IPS-15b (cell line): ENCODE data around the gene AGFG2.

ENCODE experiments used
- H3K27me3 ChIP-seq: one replicate; pipeline ENCODE4 v1.6.1; 2013; ENCODE audit warnings: low read length; ENCODE audit not compliant: control insufficient read depth, insufficient read depth
- H3K36me3 ChIP-seq: one replicate; pipeline ENCODE4 v1.6.1; 2013; ENCODE audit warnings: low read length; ENCODE audit not compliant: control insufficient read depth, insufficient read depth
- H3K4me1 ChIP-seq: one replicate; pipeline ENCODE4 v1.6.1; 2013; ENCODE audit warnings: mild to moderate bottlenecking, low read length; ENCODE audit not compliant: control insufficient read depth, insufficient read depth
- H3K4me3 ChIP-seq: one replicate; pipeline ENCODE4 v1.5.1; 2013; ENCODE audit warnings: low read depth, low read length
- H3K9ac ChIP-seq: one replicate; pipeline ENCODE4 v1.6.1; 2013; ENCODE audit warnings: low read depth, mild to moderate bottlenecking, low read length
- H3K9me3 ChIP-seq: one replicate; pipeline ENCODE4 v1.6.1; 2013; ENCODE audit warnings: mild to moderate bottlenecking, low read length; ENCODE audit not compliant: control insufficient read depth, insufficient read depth

AGFG2 gene

GRCh38 chr7:100614308-100614861, 75.4 kb downstream of the AGFG2 start:
- H3K36me3 ChIP-seq = no peaks in the 10 kb centered on the region
- no peaks in the 10 kb centered on the region for H3K4me1 ChIP-seq
- no peak overlapping the region for H3K4me3 ChIP-seq
- H3K9me3 ChIP-seq = no peaks in the 10 kb centered on the region
- peaks cover 2% of the 10 kb centered on the region for H3K27me3 ChIP-seq
- H3K9ac ChIP-seq = no peak overlapping the region
